Upper lobe of left lung (tissue), 4 donors: ENCODE data around the gene LRRFIP1.

Experiments used
- CTCF ChIP-seq, 6 experiments: fragments of 450-650 bp in 4 of 6; fragments of 200-600 bp in 2 of 6; sonication (generic) in 2 of 6; IDR thresholded peaks; one replicate each; pipeline ENCODE4 v1.5.1; 2016 to 2019; ENCODE audit warnings: antibody characterized with exemption in 6 of 6
- EP300 ChIP-seq, 4 donors: sonication (generic); formaldehyde crosslinking; IDR thresholded peaks; one replicate each; pipeline ENCODE4 v1.5.1; 2017; ENCODE audit warnings: antibody characterized with exemption in 4 of 4, control low read depth in 2 of 4
- POLR2A ChIP-seq, 4 donors: fragments of 450-650 bp; IDR thresholded peaks; one replicate each; pipeline ENCODE4 v1.5.1; 2016 to 2017; ENCODE audit warnings: antibody characterized with exemption in 4 of 4, mild to moderate bottlenecking in 2 of 4

GRCh38 chr2:237617587-237617982 is 9.8 kb upstream of the LRRFIP1 start:
- TF ChIP-seq CTCF (IDR thresholded peaks at IDR 0.05), result no peak
- no peak for TF ChIP-seq EP300 (IDR thresholded peaks at IDR 0.05)
- TF ChIP-seq POLR2A (IDR thresholded peaks at IDR 0.05), result no peak
